ENCODE results near the gene MYOF. TPM values are rescaled to one million over a fixed set of nuclear protein-coding genes. Genes with fewer than 3 reads are reported as not detected.
A peak's percentile ranks its signal among the peaks of the same experiment; 100 is the strongest.

MYOF gene
- polyA plus RNA-seq, 1 of the 3 experiments (the other 2 are of a cell fraction), result 103 TPM

- Histone ChIP-seq H3K27ac (ENCODE audit: low read depth in 2 of 2, low read length in 1 of 2) (peak overlapping the region in 1 of 2 experiments; percentile 41; a peak in 1 of 4 replicates), H3K9me2 (no peaks in the 10 kb centered on the region), H3K4me3 (ENCODE audit: low read depth in 2 of 2, low read length in 1 of 2) (no peak overlapping the region), H4K20me1 (ENCODE audit: insufficient read depth) (no peaks in the 10 kb centered on the region), H3K9me3 (no peaks in the 10 kb centered on the region), H3K79me2 (ENCODE audit: insufficient read depth) (peaks cover 85% of the 10 kb centered on the region), H3K36me3 (replicated peaks in 1 of 2; ENCODE audit: control insufficient read depth in 1 of 2, insufficient read depth in 2 of 2, low read length in 1 of 2) (peaks cover 6 to 65% of the 10 kb centered on the region in 2 experiments), H2AFZ (ENCODE audit: low read depth) (no peak overlapping the region), H3K27me3 (ENCODE audit: insufficient read depth) (no peaks in the 10 kb centered on the region), H3K9ac (no peak overlapping the region), H3K4me2 (no peak overlapping the region), H3K4me1 (ENCODE audit: control insufficient read depth in 1 of 2, insufficient read depth in 2 of 2, low read depth in 1 of 2, low read length in 1 of 2) (peaks cover 3 to 24% of the 10 kb centered on the region in 2 experiments; a peak in 3 of 4 replicates), H3F3A (replicated peaks; ENCODE audit: insufficient read depth) (peaks cover 21% of the 10 kb centered on the region)
- TF ChIP-seq RFX5 (IDR thresholded peaks at IDR 0.05; ENCODE audit: low read length), result no peak
- TF ChIP-seq YY1 (IDR thresholded peaks at IDR 0.05; ENCODE audit: low read depth), result no peak
- TF ChIP-seq MAX (IDR thresholded peaks at IDR 0.05; ENCODE audit: low read depth), result no peak
- no peak for TF ChIP-seq NFIC (IDR thresholded peaks at IDR 0.05; ENCODE audit: borderline replicate concordance)
- no peak for TF ChIP-seq RAD21 (IDR thresholded peaks at IDR 0.05; ENCODE audit: low read length)
- TF ChIP-seq FOSL2 (IDR thresholded peaks at IDR 0.05; ENCODE audit: borderline replicate concordance, low read depth), result no peak
- TF ChIP-seq CHD2 (IDR thresholded peaks at IDR 0.05; ENCODE audit: low read length, partially characterized antibody), result no peak
- no peak for TF ChIP-seq GATA2 (CRISPR knock-in tag; IDR thresholded peaks at IDR 0.05)
- TF ChIP-seq CTCF (IDR thresholded peaks at IDR 0.05), result no peak
- no peak for TF ChIP-seq SIN3A (IDR thresholded peaks at IDR 0.05; ENCODE audit: borderline replicate concordance, low read depth, low read length)
- TF ChIP-seq ZBTB33 (IDR thresholded peaks at IDR 0.05; ENCODE audit: borderline replicate concordance, low read depth), result no peak
- no peak for TF ChIP-seq TEAD4 (IDR thresholded peaks at IDR 0.05; ENCODE audit: borderline replicate concordance, insufficient read depth)
- no peak for TF ChIP-seq IRF3 (IDR thresholded peaks at IDR 0.05; ENCODE audit: low read depth, low read length)
- TF ChIP-seq USF2 (IDR thresholded peaks at IDR 0.05; ENCODE audit: borderline replicate concordance, low read depth, low read length), result no peak
- no peak for TF ChIP-seq EZH2phosphoT487 (IDR thresholded peaks at IDR 0.05; ENCODE audit: borderline replicate concordance, low read depth)
- no peak for TF ChIP-seq PBX3 (IDR thresholded peaks at IDR 0.05)
- ChIA-PET CTCF (interaction anchor here (4.1 kb wide), 1 partner anchor 28 kb away, joined by 15 read pairs; the partner anchor contains the start of gene MYOF), POLR2A (no interaction called here)
- 95% methylated on average over 2 of the region's 2 CpGs for WGBS (ENCODE audit: low lambda C conversion rate)
- no peak for DNase-seq
Measured at GRCh38 chr10:93454146-93454545, 28.0 kb downstream of the MYOF start.

Data from SK-N-SH (cell line).